Panc1 (cell line): ENCODE results near the gene RICTOR. TPM values are rescaled to one million over a fixed set of nuclear protein-coding genes. Genes with fewer than 3 reads are reported as not detected.

Experiments used
- ATAC-seq: fragments of 200-7000 bp; cut with Tn5 transposase; 2 replicates; pipeline ENCODE4 v1.9.1; 2020; ENCODE audit warnings: mild to moderate bottlenecking, moderate library complexity
- BruUV-seq: library from RNA; stranded (reverse); fragments of 400-500 nt; replicated peaks from 2 replicates; lab custom pipeline; 2021; lab: Mats Ljungman, UMichigan
- CTCF ChIA-PET: fragments of 300-600 bp; sonication (Branson Sonifier 250); formaldehyde crosslinking; loops from one replicate; lab custom pipeline; 2022; ENCODE audit warnings: antibody characterized with exemption; lab: Charles Lee
- POLR2A ChIA-PET: fragments of 300-600 bp; sonication (Branson Sonifier 250); formaldehyde crosslinking; loops from one replicate; lab custom pipeline; 2022; ENCODE audit warnings: antibody characterized with exemption; lab: Charles Lee
- DNase-seq: peaks from one replicate; pipeline ENCODE4 v3.0.0-alpha.2; 2010; ENCODE audit warnings: low read depth, low spot score
- H3K27ac ChIP-seq: 2 replicates; pipeline ENCODE4 v1.5.1; 2011; ENCODE audit warnings: mild to moderate bottlenecking, low read length, inconsistent platforms
- H3K27me3 ChIP-seq: fragments of 200-500 bp; sonication (Bioruptor generic); 2 replicates; pipeline ENCODE4 v1.6.0; 2014; ENCODE audit warnings: low read length, inconsistent platforms; ENCODE audit not compliant: control insufficient read depth, insufficient read depth
- H3K36me3 ChIP-seq: fragments of 200-500 bp; sonication (Bioruptor generic); 2 replicates; pipeline ENCODE4 v1.5.1; 2014; ENCODE audit warnings: inconsistent platforms, mild to moderate bottlenecking, low read length, moderate library complexity; ENCODE audit not compliant: control insufficient read depth, insufficient read depth
- H3K4me1 ChIP-seq: 2 replicates; pipeline ENCODE4 v1.5.1; 2011; ENCODE audit warnings: inconsistent platforms, mild to moderate bottlenecking, low read length, moderate library complexity; ENCODE audit not compliant: control insufficient read depth, insufficient read depth
- H3K4me3 ChIP-seq, 2 experiments: 2 replicates each; pipeline ENCODE4 v1.5.1; 2011 to 2012; ENCODE audit warnings: low read depth in 2 of 2, low read length in 2 of 2, mild to moderate bottlenecking in 2 of 2, inconsistent platforms in 1 of 2, moderate library complexity in 1 of 2
- H3K9me3 ChIP-seq: fragments of 200-500 bp; sonication (Bioruptor generic); 2 replicates; pipeline ENCODE4 v1.5.1; 2014; ENCODE audit warnings: low read depth, mild to moderate bottlenecking, inconsistent platforms, low read length, moderate library complexity; ENCODE audit not compliant: control insufficient read depth, insufficient read depth
- POLR2AphosphoS5 ChIP-seq: IDR thresholded peaks from 2 replicates; pipeline ENCODE4 v1.6.1; 2012; ENCODE audit warnings: mild to moderate bottlenecking, low read depth, low read length, moderate library complexity
- REST ChIP-seq, 2 experiments: IDR thresholded peaks; 2 replicates each; pipeline ENCODE4 v1.6.1; 2011 to 2012; ENCODE audit warnings: low read depth in 2 of 2, control low read depth in 1 of 2, low read length in 1 of 2, mild to moderate bottlenecking in 1 of 2, moderate library complexity in 1 of 2; ENCODE audit not compliant: insufficient read depth in 1 of 2
- SIN3A ChIP-seq: IDR thresholded peaks from 2 replicates; pipeline ENCODE4 v1.6.1; 2012; ENCODE audit warnings: low read depth, mild to moderate bottlenecking, low read length, moderate library complexity, borderline replicate concordance; ENCODE audit not compliant: insufficient read depth
- TCF7L2 ChIP-seq: IDR thresholded peaks from 2 replicates; pipeline ENCODE4 v1.6.1; 2011; ENCODE audit warnings: mild to moderate bottlenecking, low read depth, low read length, inconsistent platforms
- in situ Hi-C: cut with HindIII; loops from 2 replicates; pipeline ENCODE4 v1.10.0; 2016; ENCODE audit warnings: low sequenced_read_pairs, low pct_unique_long_range_greater_than_20kb
- intact Hi-C: fragments of 100-400 bp; cut with micrococcal nuclease; formaldehyde crosslinking; loops from one replicate; pipeline ENCODE4 v1.10.0; 2022; ENCODE audit not compliant: unreplicated experiment
- total RNA-seq: library from RNA; stranded (reverse); gene quantifications from one replicate; pipeline ENCODE4 v1.2.1, GENCODE V29; 2021; ENCODE audit not compliant: unreplicated experiment
- TF ChIP-seq, protein P1 (sequence below): fragments of 450-650 bp; IDR thresholded peaks from 2 replicates; pipeline ENCODE4 v1.5.1; 2017; ENCODE audit warnings: mild to moderate bottlenecking

Gene RICTOR
- total RNA-seq, 1 experiment from 2014 or later, result 21.3 TPM

GRCh38 chr5:39005566-39006232 is 68.5 kb downstream of the RICTOR start:
- DNase-seq (no peak), ATAC-seq (0 out of 2 replicates have a peak, but pooled peaks have one; percentile 63)
- TSS peak; percentile 32 for BruUV-seq
- Histone ChIP-seq H3K27me3 (no peaks in the 10 kb centered on the region), H3K36me3 (no peaks in the 10 kb centered on the region; the same call in 1 of the 2 replicates), H3K4me1 (no peaks in the 10 kb centered on the region), H3K4me3 (no peak overlapping the region), H3K27ac (no peak overlapping the region), H3K9me3 (no peaks in the 10 kb centered on the region)
- TF ChIP-seq, protein P1, sequence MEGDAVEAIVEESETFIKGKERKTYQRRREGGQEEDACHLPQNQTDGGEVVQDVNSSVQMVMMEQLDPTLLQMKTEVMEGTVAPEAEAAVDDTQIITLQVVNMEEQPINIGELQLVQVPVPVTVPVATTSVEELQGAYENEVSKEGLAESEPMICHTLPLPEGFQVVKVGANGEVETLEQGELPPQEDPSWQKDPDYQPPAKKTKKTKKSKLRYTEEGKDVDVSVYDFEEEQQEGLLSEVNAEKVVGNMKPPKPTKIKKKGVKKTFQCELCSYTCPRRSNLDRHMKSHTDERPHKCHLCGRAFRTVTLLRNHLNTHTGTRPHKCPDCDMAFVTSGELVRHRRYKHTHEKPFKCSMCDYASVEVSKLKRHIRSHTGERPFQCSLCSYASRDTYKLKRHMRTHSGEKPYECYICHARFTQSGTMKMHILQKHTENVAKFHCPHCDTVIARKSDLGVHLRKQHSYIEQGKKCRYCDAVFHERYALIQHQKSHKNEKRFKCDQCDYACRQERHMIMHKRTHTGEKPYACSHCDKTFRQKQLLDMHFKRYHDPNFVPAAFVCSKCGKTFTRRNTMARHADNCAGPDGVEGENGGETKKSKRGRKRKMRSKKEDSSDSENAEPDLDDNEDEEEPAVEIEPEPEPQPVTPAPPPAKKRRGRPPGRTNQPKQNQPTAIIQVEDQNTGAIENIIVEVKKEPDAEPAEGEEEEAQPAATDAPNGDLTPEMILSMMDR, result peak; percentile 60
- no peak for TF ChIP-seq TCF7L2
- ChIA-PET CTCF (interaction anchor here (0.5 to 0.6 kb wide), 2 partner anchors 69 to 75 kb away, joined by 3 to 6 read pairs; no protein-coding TSS in a partner anchor), POLR2A (interaction anchor here (0.6 kb wide), 1 partner anchor 1828 kb away, joined by 3 read pairs; no protein-coding TSS in a partner anchor)
- intact Hi-C loops (no loop called here), in situ Hi-C loops (no loop called here)

DNA sequence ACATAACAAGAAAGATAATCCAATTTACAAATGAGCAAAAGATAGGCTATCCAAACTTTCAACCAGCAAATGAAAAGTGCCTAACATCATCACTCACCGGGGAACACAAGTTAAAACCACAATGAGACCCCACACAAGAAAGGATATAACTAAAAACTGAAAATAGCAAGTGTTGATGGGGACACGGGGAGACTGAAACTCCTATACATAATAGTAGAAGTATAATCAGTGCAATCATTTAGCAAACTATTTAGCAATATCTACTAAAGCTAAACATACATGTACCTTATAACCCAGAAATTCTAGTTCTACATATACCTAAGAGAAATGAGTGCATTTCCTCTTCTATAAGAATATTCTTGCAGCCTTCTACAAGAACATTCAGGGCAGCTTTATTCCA is 72.5 kb downstream of the RICTOR start:
- CTCF ChIA-PET, result interaction anchor here (0.6 kb wide), 1 partner anchor 74 kb away, joined by 4 read pairs; no protein-coding TSS in a partner anchor

More for the DNA sequence above, 72.5 kb downstream of the RICTOR start:
- Histone ChIP-seq H3K27ac (no peak overlapping the region), H3K4me3 (no peak overlapping the region), H3K4me1 (no peaks in the 10 kb centered on the region), H3K9me3 (no peaks in the 10 kb centered on the region), H3K36me3 (no peaks in the 10 kb centered on the region), H3K27me3 (no peaks in the 10 kb centered on the region)
- intact Hi-C loops (no loop called here), in situ Hi-C loops (no loop called here)
- no peak for DNase-seq
- BruUV-seq, result no TSS peak
- no peak for ATAC-seq
- TF ChIP-seq POLR2AphosphoS5 (no peak), REST (IDR thresholded peaks at IDR 0.05; ENCODE audit: insufficient read depth in 1 of 2, low read depth in 2 of 2, low read length in 1 of 2) (no peak), TCF7L2 (no peak), SIN3A (no peak)
- TF ChIP-seq, protein P1, result no peak
- POLR2A ChIA-PET, result no interaction called here
